ENCODE measurements around the gene ARHGAP10. TPM values are rescaled to one million over a fixed set of nuclear protein-coding genes. Genes with fewer than 3 reads are reported as not detected.
A peak's percentile ranks its signal among the peaks of the same experiment; 100 is the strongest.

ARHGAP10 gene
- total and polyA plus RNA-seq, 4 experiments from 2014 or later, result 6.4 to 8.3 (median 7.8) TPM

GRCh38 chr4:147790412-147790811, 58.5 kb downstream of the ARHGAP10 start:
- no peaks in the 10 kb centered on the region for H3K36me3 Mint-ChIP-seq
- DNase-seq, result no peak
- no peak overlapping the region for H3K27ac Mint-ChIP-seq
- Histone ChIP-seq H3K4me3 (ENCODE audit: low read length in 2 of 2) (no peak overlapping the region), H3K36me3 (ENCODE audit: insufficient read depth, low read length) (no peaks in the 10 kb centered on the region), H3K4me1 (ENCODE audit: insufficient read depth, low read length) (peaks cover 31% of the 10 kb centered on the region), H3K9me3 (ENCODE audit: control insufficient read depth in 1 of 2, low read length in 2 of 2) (no peaks in the 10 kb centered on the region), H3K27me3 (ENCODE audit: insufficient read depth, low read length) (no peaks in the 10 kb centered on the region), H3K27ac (ENCODE audit: low read depth, low read length) (no peak overlapping the region)
- H3K4me1 Mint-ChIP-seq, result peaks cover 43 to 55% (median 49%) of the 10 kb centered on the region in 4 donors
- ChIA-PET CTCF (ENCODE audit: partially characterized antibody) (interaction anchor here (0.6 kb wide), 1 partner anchor 173 kb away, joined by 3 read pairs; the partner anchor contains the start of gene TMEM184C), POLR2A (ENCODE audit: partially characterized antibody) (no interaction called here)
- H3K4me3 Mint-ChIP-seq, result no peak overlapping the region
- no peaks in the 10 kb centered on the region for H3K27me3 Mint-ChIP-seq
- H3K9me3 Mint-ChIP-seq, result no peaks in the 10 kb centered on the region
- intact Hi-C loops (cut with micrococcal nuclease), result loop anchor here (5.0 kb wide), 1 partner anchor 58 kb away; the partner anchor contains the start of gene ARHGAP10

- no peaks in the 10 kb centered on the region for H3K9me3 Mint-ChIP-seq
- peak overlapping the region in 1 of 7 donors; percentile 91 for H3K27ac Mint-ChIP-seq
- intact Hi-C loops (cut with micrococcal nuclease), result loop anchor here (5.0 kb wide), 1 partner anchor 59 kb away; the partner anchor contains the start of gene ARHGAP10
- H3K36me3 Mint-ChIP-seq, result no peaks in the 10 kb centered on the region
- peaks cover 31% of the 10 kb centered on the region for H3K4me1 ChIP-seq (ENCODE audit: insufficient read depth, low read length)
- H3K4me3 Mint-ChIP-seq, result no peak overlapping the region
- H3K27ac ChIP-seq (ENCODE audit: low read depth, low read length), result no peak overlapping the region
- CTCF ChIA-PET (ENCODE audit: partially characterized antibody), result interaction anchor here (1.0 to 5.4 kb wide), 2 partner anchors 11 to 75 kb away, joined by 4 to 32 read pairs; no protein-coding TSS in a partner anchor
- peaks cover 40 to 48% (median 44%) of the 10 kb centered on the region in 4 donors for H3K4me1 Mint-ChIP-seq
- H3K27me3 ChIP-seq (ENCODE audit: insufficient read depth, low read length), result no peaks in the 10 kb centered on the region
- H3K9me3 ChIP-seq (ENCODE audit: control insufficient read depth in 1 of 2, low read length in 2 of 2), result no peaks in the 10 kb centered on the region
- H3K36me3 ChIP-seq (ENCODE audit: insufficient read depth, low read length), result no peaks in the 10 kb centered on the region
- no peaks in the 10 kb centered on the region for H3K27me3 Mint-ChIP-seq
- H3K4me3 ChIP-seq (ENCODE audit: low read length in 2 of 2), result no peak overlapping the region
- POLR2A ChIA-PET (ENCODE audit: partially characterized antibody), result interaction anchor here (1.0 to 2.3 kb wide), 2 partner anchors 24 to 59 kb away, joined by 4 to 30 read pairs; partner anchors contain the start of gene ARHGAP10
- DNase-seq, result no peak
Observed at GRCh38 chr4:147791341-147791740, 59.5 kb downstream of the ARHGAP10 start.

- no peaks in the 10 kb centered on the region for H3K36me3 ChIP-seq (ENCODE audit: insufficient read depth, low read length)
- H3K27ac ChIP-seq (ENCODE audit: low read depth, low read length), result peak overlapping the region; percentile 63
- H3K4me3 ChIP-seq (ENCODE audit: low read length in 2 of 2), result peak overlapping the region; percentile 20 to 39
- Mint-ChIP-seq H3K4me3 (peak overlapping the region; percentile 78 to 90 (median 86)), H3K36me3 (no peaks in the 10 kb centered on the region), H3K9me3 (no peaks in the 10 kb centered on the region), H3K4me1 (peaks cover 38 to 43% (median 40%) of the 10 kb centered on the region in 4 donors), H3K27ac (peak overlapping the region; percentile 75 to 95 (median 91)), H3K27me3 (no peaks in the 10 kb centered on the region)
- DNase-seq, result no peak
- no peaks in the 10 kb centered on the region for H3K9me3 ChIP-seq (ENCODE audit: control insufficient read depth in 1 of 2, low read length in 2 of 2)
- H3K27me3 ChIP-seq (ENCODE audit: insufficient read depth, low read length), result no peaks in the 10 kb centered on the region
- ChIA-PET POLR2A (ENCODE audit: partially characterized antibody) (interaction anchor here (0.9 to 2.3 kb wide), 4 partner anchors 11 to 651 kb away, joined by 3 to 30 read pairs (median 4); partner anchors contain the start of genes ARHGAP10 and NR3C2), CTCF (ENCODE audit: partially characterized antibody) (interaction anchor here (0.8 to 5.4 kb wide), 9 partner anchors 10 to 80 kb away, joined by 3 to 32 read pairs (median 3); partner anchors contain the start of gene ARHGAP10)
- intact Hi-C loops (cut with micrococcal nuclease), result loop anchor here (5.0 kb wide), 1 partner anchor 60 kb away; the partner anchor contains the start of gene ARHGAP10
- H3K4me1 ChIP-seq (ENCODE audit: insufficient read depth, low read length), result peaks cover 27% of the 10 kb centered on the region
Observed at GRCh38 chr4:147791865-147792264, 60.0 kb downstream of the ARHGAP10 start.

- Mint-ChIP-seq H3K4me1 (peaks cover 31 to 42% (median 36%) of the 10 kb centered on the region in 4 donors), H3K4me3 (peak overlapping the region; percentile 32 to 89 (median 68)), H3K36me3 (no peaks in the 10 kb centered on the region), H3K27me3 (no peaks in the 10 kb centered on the region), H3K27ac (peak overlapping the region; percentile 29 to 87 (median 75)), H3K9me3 (no peaks in the 10 kb centered on the region)
- ChIA-PET POLR2A (ENCODE audit: partially characterized antibody) (interaction anchor here (0.6 to 1.7 kb wide), 5 partner anchors 8 to 649 kb away, joined by 3 to 6 read pairs (median 4); partner anchors contain the start of genes ARHGAP10, PRMT9 and TMEM184C), CTCF (ENCODE audit: partially characterized antibody) (interaction anchor here (2.3 to 5.4 kb wide), 2 partner anchors 62 to 72 kb away, joined by 14 to 32 read pairs; partner anchors contain the start of gene ARHGAP10)
- H3K4me1 ChIP-seq (ENCODE audit: insufficient read depth, low read length), result peaks cover 27% of the 10 kb centered on the region
- no peaks in the 10 kb centered on the region for H3K9me3 ChIP-seq (ENCODE audit: control insufficient read depth in 1 of 2, low read length in 2 of 2)
- no peaks in the 10 kb centered on the region for H3K27me3 ChIP-seq (ENCODE audit: insufficient read depth, low read length)
- no peak overlapping the region for H3K4me3 ChIP-seq (ENCODE audit: low read length in 2 of 2)
- DNase-seq, result no peak
- intact Hi-C loops (cut with micrococcal nuclease), result loop anchor here (5.0 kb wide), 1 partner anchor 61 kb away; the partner anchor contains the start of gene ARHGAP10
- no peak overlapping the region for H3K27ac ChIP-seq (ENCODE audit: low read depth, low read length)
- no peaks in the 10 kb centered on the region for H3K36me3 ChIP-seq (ENCODE audit: insufficient read depth, low read length)
Observed at GRCh38 chr4:147793569-147794313, 61.9 kb downstream of the ARHGAP10 start.

GRCh38 chr4:147794314-147794680, 62.4 kb downstream of the ARHGAP10 start:
- no peak for DNase-seq
- Histone ChIP-seq H3K36me3 (ENCODE audit: insufficient read depth, low read length) (no peaks in the 10 kb centered on the region), H3K4me3 (ENCODE audit: low read length in 2 of 2) (no peak overlapping the region), H3K4me1 (ENCODE audit: insufficient read depth, low read length) (peaks cover 31% of the 10 kb centered on the region), H3K27ac (ENCODE audit: low read depth, low read length) (no peak overlapping the region), H3K27me3 (ENCODE audit: insufficient read depth, low read length) (no peaks in the 10 kb centered on the region), H3K9me3 (ENCODE audit: control insufficient read depth in 1 of 2, low read length in 2 of 2) (no peaks in the 10 kb centered on the region)
- Mint-ChIP-seq H3K4me3 (peak overlapping the region in 4 of 8 donors; percentile 32 to 89 (median 60)), H3K27ac (peak overlapping the region in 5 of 7 donors; percentile 3 to 75 (median 29)), H3K9me3 (no peaks in the 10 kb centered on the region), H3K27me3 (no peaks in the 10 kb centered on the region), H3K36me3 (no peaks in the 10 kb centered on the region), H3K4me1 (peaks cover 33 to 43% (median 38%) of the 10 kb centered on the region in 4 donors)
- POLR2A ChIA-PET (ENCODE audit: partially characterized antibody), result interaction anchor here (1.2 to 1.7 kb wide), 4 partner anchors 8 to 177 kb away, joined by 3 to 6 read pairs (median 4); partner anchors contain the start of genes ARHGAP10, PRMT9 and TMEM184C
- CTCF ChIA-PET (ENCODE audit: partially characterized antibody), result interaction anchor here (1.1 to 5.4 kb wide), 2 partner anchors 72 to 86 kb away, joined by 5 to 32 read pairs; no protein-coding TSS in a partner anchor
- intact Hi-C loops (cut with micrococcal nuclease), result loop anchor here (5.0 kb wide), 1 partner anchor 62 kb away; the partner anchor contains the start of gene ARHGAP10

GRCh38 chr4:147794787-147795413, 63.0 kb downstream of the ARHGAP10 start:
- DNase-seq, result no peak

More at GRCh38 chr4:147794787-147795413, 63.0 kb downstream of the ARHGAP10 start:
- no peaks in the 10 kb centered on the region for H3K9me3 ChIP-seq (ENCODE audit: control insufficient read depth in 1 of 2, low read length in 2 of 2)
- H3K36me3 ChIP-seq (ENCODE audit: insufficient read depth, low read length), result no peaks in the 10 kb centered on the region
- H3K27me3 ChIP-seq (ENCODE audit: insufficient read depth, low read length), result no peaks in the 10 kb centered on the region
- H3K4me1 Mint-ChIP-seq, result peaks cover 38 to 49% (median 44%) of the 10 kb centered on the region in 4 donors
- H3K27ac Mint-ChIP-seq, result peak overlapping the region in 6 of 7 donors; percentile 27 to 76 (median 68)
- ChIA-PET POLR2A (ENCODE audit: partially characterized antibody) (interaction anchor here (1.0 to 2.0 kb wide), 4 partner anchors 9 to 111 kb away, joined by 3 to 6 read pairs (median 4); partner anchors contain the start of genes ARHGAP10 and PRMT9), CTCF (ENCODE audit: partially characterized antibody) (interaction anchor here (1.1 to 5.4 kb wide), 4 partner anchors 9 to 177 kb away, joined by 3 to 32 read pairs (median 6); partner anchors contain the start of gene TMEM184C)
- intact Hi-C loops (cut with micrococcal nuclease), result loop anchor here (5.0 kb wide), 1 partner anchor 63 kb away; the partner anchor contains the start of gene ARHGAP10
- H3K27me3 Mint-ChIP-seq, result no peaks in the 10 kb centered on the region
- H3K36me3 Mint-ChIP-seq, result no peaks in the 10 kb centered on the region
- H3K4me3 ChIP-seq (ENCODE audit: low read length in 2 of 2), result no peak overlapping the region
- no peaks in the 10 kb centered on the region for H3K9me3 Mint-ChIP-seq
- no peak overlapping the region for H3K27ac ChIP-seq (ENCODE audit: low read depth, low read length)
- H3K4me1 ChIP-seq (ENCODE audit: insufficient read depth, low read length), result peaks cover 37% of the 10 kb centered on the region
- peak overlapping the region in 1 of 8 donors; percentile 2 for H3K4me3 Mint-ChIP-seq
